ENCODE data around the gene P2RX7.
A peak's percentile ranks its signal among the peaks of the same experiment; 100 is the strongest.

Gene P2RX7

GRCh38 chr12:121233628-121234020 lies 100.9 kb downstream of the P2RX7 start:
- H3K27ac ChIP-seq, result peak overlapping the region; percentile 44
- H3K27me3 ChIP-seq, result no peaks in the 10 kb centered on the region
- H3K36me3 ChIP-seq, result peaks cover 56% of the 10 kb centered on the region
- H3K4me1 ChIP-seq (ENCODE audit: control insufficient read depth in 1 of 2, insufficient read depth in 1 of 2, low read depth in 1 of 2, low read length in 1 of 2), result peaks cover 8 to 12% of the 10 kb centered on the region in 2 experiments
- no peak overlapping the region for H3K4me3 ChIP-seq (ENCODE audit: low read depth in 1 of 2, low read length in 1 of 2)
- TF ChIP-seq, protein P1, sequence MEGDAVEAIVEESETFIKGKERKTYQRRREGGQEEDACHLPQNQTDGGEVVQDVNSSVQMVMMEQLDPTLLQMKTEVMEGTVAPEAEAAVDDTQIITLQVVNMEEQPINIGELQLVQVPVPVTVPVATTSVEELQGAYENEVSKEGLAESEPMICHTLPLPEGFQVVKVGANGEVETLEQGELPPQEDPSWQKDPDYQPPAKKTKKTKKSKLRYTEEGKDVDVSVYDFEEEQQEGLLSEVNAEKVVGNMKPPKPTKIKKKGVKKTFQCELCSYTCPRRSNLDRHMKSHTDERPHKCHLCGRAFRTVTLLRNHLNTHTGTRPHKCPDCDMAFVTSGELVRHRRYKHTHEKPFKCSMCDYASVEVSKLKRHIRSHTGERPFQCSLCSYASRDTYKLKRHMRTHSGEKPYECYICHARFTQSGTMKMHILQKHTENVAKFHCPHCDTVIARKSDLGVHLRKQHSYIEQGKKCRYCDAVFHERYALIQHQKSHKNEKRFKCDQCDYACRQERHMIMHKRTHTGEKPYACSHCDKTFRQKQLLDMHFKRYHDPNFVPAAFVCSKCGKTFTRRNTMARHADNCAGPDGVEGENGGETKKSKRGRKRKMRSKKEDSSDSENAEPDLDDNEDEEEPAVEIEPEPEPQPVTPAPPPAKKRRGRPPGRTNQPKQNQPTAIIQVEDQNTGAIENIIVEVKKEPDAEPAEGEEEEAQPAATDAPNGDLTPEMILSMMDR (IDR thresholded peaks at IDR 0.05), result no peak
- H3K9me3 ChIP-seq, result no peaks in the 10 kb centered on the region

GRCh38 chr12:121236776-121237175 lies 104.1 kb downstream of the P2RX7 start:
- Histone ChIP-seq H3K4me3 (ENCODE audit: low read depth in 1 of 2, low read length in 1 of 2) (no peak overlapping the region), H3K27ac (peak overlapping the region; percentile 31), H3K36me3 (peaks cover 78% of the 10 kb centered on the region), H3K27me3 (no peaks in the 10 kb centered on the region), H3K9me3 (no peaks in the 10 kb centered on the region), H3K4me1 (ENCODE audit: control insufficient read depth in 1 of 2, insufficient read depth in 1 of 2, low read depth in 1 of 2, low read length in 1 of 2) (peaks cover 38 to 39% of the 10 kb centered on the region in 2 experiments)
- TF ChIP-seq, protein P1 (IDR thresholded peaks at IDR 0.05), result no peak

GRCh38 chr12:121237415-121237814 lies 104.7 kb downstream of the P2RX7 start:
- H3K27me3 ChIP-seq, result no peaks in the 10 kb centered on the region
- no peak overlapping the region for H3K4me3 ChIP-seq (ENCODE audit: low read depth in 1 of 2, low read length in 1 of 2)
- TF ChIP-seq, protein P1 (IDR thresholded peaks at IDR 0.05), result no peak
- peak overlapping the region; percentile 87 for H3K27ac ChIP-seq
- H3K9me3 ChIP-seq, result no peaks in the 10 kb centered on the region
- peaks cover 84% of the 10 kb centered on the region for H3K36me3 ChIP-seq
- H3K4me1 ChIP-seq (ENCODE audit: control insufficient read depth in 1 of 2, insufficient read depth in 1 of 2, low read depth in 1 of 2, low read length in 1 of 2), result peaks cover 38 to 39% of the 10 kb centered on the region in 2 experiments
